ENCODE measurements around the gene TXN2. TPM values are rescaled to one million over a fixed set of nuclear protein-coding genes. Genes with fewer than 3 reads are reported as not detected.

Gene TXN2
- total RNA-seq, 1 experiment from 2014 or later = 87.0 TPM

DNA sequence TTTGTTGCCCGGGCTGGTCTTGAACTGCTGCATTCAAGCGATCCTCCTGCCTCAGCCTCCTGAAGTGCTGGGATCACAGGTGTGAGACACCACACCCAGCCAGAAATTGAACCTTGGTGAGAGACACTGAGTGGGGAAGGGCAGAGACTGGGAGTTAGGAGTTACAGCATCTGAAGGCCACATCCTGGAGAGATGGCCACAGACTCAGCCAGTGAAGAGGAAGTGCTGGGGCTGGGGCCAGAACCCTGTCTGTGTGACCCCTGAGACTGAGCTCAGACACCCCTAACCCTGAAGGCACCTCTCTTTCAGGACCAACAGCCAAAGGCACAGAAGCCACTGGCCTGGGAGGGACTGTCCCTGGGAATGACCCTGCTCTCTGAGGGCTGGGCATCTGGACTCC, 33.8 kb downstream of the TXN2 start:
- peaks cover 16 to 21% of the 10 kb centered on the region in 2 experiments for H3K4me1 ChIP-seq (ENCODE audit: control insufficient read depth in 1 of 2, insufficient read depth in 2 of 2, low read length in 2 of 2)
- TF ChIP-seq EGR1 (IDR thresholded peaks at IDR 0.05; ENCODE audit: low read depth) = no peak
- TF ChIP-seq EZH2 (IDR thresholded peaks at IDR 0.05) = no peak
- no peak for TF ChIP-seq JUND (IDR thresholded peaks at IDR 0.05)
- no peak for TF ChIP-seq SP1 (IDR thresholded peaks at IDR 0.05; ENCODE audit: low read depth)
- TF ChIP-seq, protein P1, sequence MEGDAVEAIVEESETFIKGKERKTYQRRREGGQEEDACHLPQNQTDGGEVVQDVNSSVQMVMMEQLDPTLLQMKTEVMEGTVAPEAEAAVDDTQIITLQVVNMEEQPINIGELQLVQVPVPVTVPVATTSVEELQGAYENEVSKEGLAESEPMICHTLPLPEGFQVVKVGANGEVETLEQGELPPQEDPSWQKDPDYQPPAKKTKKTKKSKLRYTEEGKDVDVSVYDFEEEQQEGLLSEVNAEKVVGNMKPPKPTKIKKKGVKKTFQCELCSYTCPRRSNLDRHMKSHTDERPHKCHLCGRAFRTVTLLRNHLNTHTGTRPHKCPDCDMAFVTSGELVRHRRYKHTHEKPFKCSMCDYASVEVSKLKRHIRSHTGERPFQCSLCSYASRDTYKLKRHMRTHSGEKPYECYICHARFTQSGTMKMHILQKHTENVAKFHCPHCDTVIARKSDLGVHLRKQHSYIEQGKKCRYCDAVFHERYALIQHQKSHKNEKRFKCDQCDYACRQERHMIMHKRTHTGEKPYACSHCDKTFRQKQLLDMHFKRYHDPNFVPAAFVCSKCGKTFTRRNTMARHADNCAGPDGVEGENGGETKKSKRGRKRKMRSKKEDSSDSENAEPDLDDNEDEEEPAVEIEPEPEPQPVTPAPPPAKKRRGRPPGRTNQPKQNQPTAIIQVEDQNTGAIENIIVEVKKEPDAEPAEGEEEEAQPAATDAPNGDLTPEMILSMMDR (IDR thresholded peaks at IDR 0.05 in 2 of 3, conservative IDR thresholded peaks at IDR 0.05 in 1 of 3; ENCODE audit: borderline replicate concordance in 1 of 3, insufficient read depth in 1 of 3, low read depth in 2 of 3, low read length in 2 of 3) = no peak
- TF ChIP-seq SRF (IDR thresholded peaks at IDR 0.05; ENCODE audit: low read depth) = no peak
- TF ChIP-seq, protein P2, sequence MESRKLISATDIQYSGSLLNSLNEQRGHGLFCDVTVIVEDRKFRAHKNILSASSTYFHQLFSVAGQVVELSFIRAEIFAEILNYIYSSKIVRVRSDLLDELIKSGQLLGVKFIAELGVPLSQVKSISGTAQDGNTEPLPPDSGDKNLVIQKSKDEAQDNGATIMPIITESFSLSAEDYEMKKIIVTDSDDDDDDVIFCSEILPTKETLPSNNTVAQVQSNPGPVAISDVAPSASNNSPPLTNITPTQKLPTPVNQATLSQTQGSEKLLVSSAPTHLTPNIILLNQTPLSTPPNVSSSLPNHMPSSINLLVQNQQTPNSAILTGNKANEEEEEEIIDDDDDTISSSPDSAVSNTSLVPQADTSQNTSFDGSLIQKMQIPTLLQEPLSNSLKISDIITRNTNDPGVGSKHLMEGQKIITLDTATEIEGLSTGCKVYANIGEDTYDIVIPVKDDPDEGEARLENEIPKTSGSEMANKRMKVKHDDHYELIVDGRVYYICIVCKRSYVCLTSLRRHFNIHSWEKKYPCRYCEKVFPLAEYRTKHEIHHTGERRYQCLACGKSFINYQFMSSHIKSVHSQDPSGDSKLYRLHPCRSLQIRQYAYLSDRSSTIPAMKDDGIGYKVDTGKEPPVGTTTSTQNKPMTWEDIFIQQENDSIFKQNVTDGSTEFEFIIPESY (IDR thresholded peaks at IDR 0.05; ENCODE audit: extremely low read depth, insufficient replicate concordance, low read length) = no peak
- no peak for TF ChIP-seq FOSL1 (IDR thresholded peaks at IDR 0.05; ENCODE audit: low read depth)

More for the DNA sequence above, 33.8 kb downstream of the TXN2 start:
- no TSS peak for BruUV-seq (replicated peaks)
- no peaks in the 10 kb centered on the region for H4K20me1 ChIP-seq (ENCODE audit: insufficient read depth)
- POLR2A ChIA-PET = no interaction called here
- CTCF ChIA-PET = no interaction called here
- no peak overlapping the region for H3K4me2 ChIP-seq (ENCODE audit: low read length)
- ATAC-seq (no peak), DNase-seq (ENCODE audit: low read depth, low spot score) (no peak)
- no peaks in the 10 kb centered on the region for H3K9me3 ChIP-seq (ENCODE audit: control insufficient read depth in 1 of 2, insufficient read depth in 1 of 2, low read depth in 1 of 2, low read length in 2 of 2)
- no peak overlapping the region for H3K4me3 ChIP-seq (replicated peaks in 1 of 2; ENCODE audit: low read depth in 1 of 2, low read length in 2 of 2)
- no peaks in the 10 kb centered on the region for H3K79me2 ChIP-seq (ENCODE audit: insufficient read depth, low read length)
- no peak overlapping the region for H3K27ac ChIP-seq (ENCODE audit: low read depth, low read length)
- no peaks in the 10 kb centered on the region for H3K36me3 ChIP-seq (ENCODE audit: control insufficient read depth in 1 of 2, insufficient read depth in 2 of 2, low read length in 2 of 2)
- H3K9ac ChIP-seq (ENCODE audit: low read length) = no peak overlapping the region
- no peaks in the 10 kb centered on the region for H3K27me3 ChIP-seq (ENCODE audit: insufficient read depth, low read length)
- RAD21 ChIA-PET (ENCODE audit: low non-redundant PET in 1 of 2, low total read pairs in 2 of 2, uncharacterized antibody in 2 of 2, unreplicated experiment in 2 of 2) = no interaction called here
- intact Hi-C loops (cut with micrococcal nuclease) = no loop called here
- H2AFZ ChIP-seq (ENCODE audit: low read depth, low read length, poor library complexity, severe bottlenecking) = no peak overlapping the region
- H3K9me2 ChIP-seq (ENCODE audit: insufficient read depth) = no peaks in the 10 kb centered on the region
